ENCODE data around the gene CYP4F22.
"Not testable (repeated sequence)": the region's sequence is repeated elsewhere in the genome, so short reads cannot be mapped to it uniquely, and the experiment has no call there.

The CYP4F22 gene

DNA sequence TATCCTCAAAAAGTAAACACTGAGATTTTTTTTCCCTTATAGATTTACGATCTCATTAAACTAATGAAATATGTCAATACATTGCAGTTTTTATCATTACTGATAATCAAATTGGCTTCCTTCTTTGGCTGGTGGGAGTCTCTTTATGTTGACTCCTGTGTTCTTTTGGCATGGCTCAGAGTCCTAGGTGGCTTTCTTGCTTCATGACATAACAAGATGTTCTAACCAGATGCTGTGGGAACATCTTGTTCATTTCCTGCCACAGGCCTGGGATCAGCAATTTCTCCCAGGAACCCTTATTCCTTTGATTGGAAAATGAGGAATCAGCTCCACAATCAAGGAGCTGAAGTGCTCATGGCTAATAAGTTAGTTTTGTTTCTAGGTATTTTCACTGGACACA, 13.2 kb upstream of the CYP4F22 start:
- no peak for DNase-seq

GRCh38 chr19:15498156-15498858, 10.0 kb upstream of the CYP4F22 start:
- DNase-seq, result no peak

- peak; percentile 22 for DNase-seq
Observed at GRCh38 chr19:15498910-15499309, 9.4 kb upstream of the CYP4F22 start.

- no peak for DNase-seq
Observed at GRCh38 chr19:15501596-15501995, 6.7 kb upstream of the CYP4F22 start.

DNA sequence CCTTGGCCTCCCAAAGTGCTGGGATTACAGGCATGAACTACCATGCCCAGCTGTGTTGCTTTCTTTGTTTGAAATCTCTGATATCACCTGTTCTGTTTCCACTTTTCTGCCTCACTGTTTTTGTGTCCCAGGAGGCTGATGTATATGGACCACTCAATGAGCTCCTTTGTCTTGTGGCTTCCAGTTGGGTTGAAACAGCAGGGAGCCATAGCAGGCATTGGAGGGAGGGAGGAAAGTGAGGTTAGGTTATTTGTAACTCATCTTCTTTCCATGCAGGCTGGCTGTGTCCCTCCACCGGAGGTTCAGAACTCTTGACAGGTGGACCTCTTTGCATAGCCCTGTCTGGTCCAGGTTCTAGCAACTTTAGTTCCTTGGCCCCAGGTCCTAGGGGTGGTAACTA, 6.1 kb upstream of the CYP4F22 start:
- no peak for DNase-seq

GRCh38 chr19:15506074-15506571, 2.2 kb upstream of the CYP4F22 start:
- no peak for DNase-seq

DNA sequence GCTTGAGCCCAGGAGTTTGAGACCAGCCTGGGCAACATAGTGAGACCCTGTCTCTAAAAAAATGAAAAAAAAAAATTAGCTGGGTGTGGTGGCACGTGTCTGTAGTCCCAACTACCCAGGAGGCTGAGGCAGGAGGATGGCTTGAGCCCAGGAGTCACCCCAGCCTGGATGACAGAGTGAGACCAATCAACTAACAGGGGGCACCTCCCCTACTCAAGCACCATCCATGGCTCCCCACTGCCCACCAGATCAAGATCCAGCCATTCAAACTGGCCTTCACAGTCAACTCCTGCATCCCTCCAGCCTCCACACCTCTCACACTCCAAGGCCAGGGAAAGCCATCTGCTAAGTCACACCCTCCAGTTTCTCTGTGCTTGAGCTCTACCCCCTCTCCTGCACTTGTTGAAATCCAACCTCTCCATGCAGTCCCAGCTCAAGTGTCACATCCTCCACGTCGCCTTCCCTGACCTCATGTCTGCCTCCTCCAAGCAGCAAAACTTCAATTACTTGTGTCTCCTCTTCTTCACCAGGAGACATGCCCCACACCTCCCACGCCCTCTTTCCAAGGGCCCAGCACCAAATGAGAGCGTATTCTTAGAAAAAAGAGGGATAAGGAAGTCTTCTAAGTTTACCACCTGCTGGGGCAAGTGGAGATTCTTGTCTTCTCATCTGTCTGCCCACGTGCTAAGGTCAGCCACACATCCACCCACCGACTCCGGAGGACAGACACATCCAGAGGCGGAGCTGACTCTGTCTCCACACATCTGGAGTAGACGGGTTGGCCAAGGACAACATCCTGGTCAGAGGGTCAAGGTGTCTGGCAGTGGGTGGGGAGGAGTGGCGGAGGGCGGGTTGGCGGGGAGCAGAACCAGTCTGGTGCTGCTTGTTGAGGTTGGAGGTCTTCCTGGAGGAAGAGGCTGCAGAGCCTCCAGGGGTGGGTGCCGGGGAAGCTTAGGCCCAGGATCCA, 974 bp upstream of the CYP4F22 start:
- DNase-seq, result no peak

GRCh38 chr19:15511671-15512424, 3.5 kb downstream of the CYP4F22 start:
- no peak for DNase-seq

DNA sequence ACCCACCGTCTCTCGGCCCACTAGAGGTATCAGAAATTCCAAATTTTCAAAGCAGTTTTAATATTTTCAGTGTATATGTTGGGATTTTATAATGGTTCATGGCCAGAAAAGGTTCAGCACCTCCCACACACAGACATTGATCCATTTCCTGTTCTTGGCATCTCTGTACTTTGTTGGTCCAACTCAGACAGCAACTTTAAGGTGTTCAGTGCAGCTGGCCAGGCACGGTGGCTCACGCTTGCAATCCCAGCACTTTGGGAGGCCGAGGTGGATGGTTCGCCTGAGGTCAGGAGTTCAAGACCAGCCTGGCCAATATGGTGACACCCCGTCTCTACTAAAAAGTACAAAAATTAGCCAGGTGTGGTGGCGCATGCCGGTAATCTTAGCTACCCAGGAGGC, 6.9 kb downstream of the CYP4F22 start:
- DNase-seq, result not testable (repeated sequence)

DNA sequence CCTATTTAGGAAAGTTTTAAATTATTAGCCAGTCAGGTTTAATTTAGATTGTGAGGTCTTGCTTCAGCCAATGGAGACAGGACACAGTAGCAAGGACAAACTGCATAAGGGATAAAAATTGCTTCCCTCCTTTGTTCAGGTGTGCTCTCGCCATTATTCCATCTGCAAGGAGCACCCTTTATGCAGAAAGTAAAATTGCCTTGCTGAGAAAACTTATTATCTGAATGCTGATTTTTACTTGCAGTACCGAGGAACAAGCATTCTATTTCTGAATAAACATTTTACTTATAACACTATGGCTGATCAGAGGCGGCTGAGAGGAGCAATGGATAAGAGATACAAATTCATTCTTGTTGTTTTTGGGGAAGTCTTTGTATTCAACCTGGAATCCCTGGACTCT, 8.0 kb downstream of the CYP4F22 start:
- peak; percentile 52 for DNase-seq

GRCh38 chr19:15517778-15518177, 9.5 kb downstream of the CYP4F22 start:
- no peak for DNase-seq

GRCh38 chr19:15519433-15519976, 11.2 kb downstream of the CYP4F22 start:
- no peak for DNase-seq

DNA sequence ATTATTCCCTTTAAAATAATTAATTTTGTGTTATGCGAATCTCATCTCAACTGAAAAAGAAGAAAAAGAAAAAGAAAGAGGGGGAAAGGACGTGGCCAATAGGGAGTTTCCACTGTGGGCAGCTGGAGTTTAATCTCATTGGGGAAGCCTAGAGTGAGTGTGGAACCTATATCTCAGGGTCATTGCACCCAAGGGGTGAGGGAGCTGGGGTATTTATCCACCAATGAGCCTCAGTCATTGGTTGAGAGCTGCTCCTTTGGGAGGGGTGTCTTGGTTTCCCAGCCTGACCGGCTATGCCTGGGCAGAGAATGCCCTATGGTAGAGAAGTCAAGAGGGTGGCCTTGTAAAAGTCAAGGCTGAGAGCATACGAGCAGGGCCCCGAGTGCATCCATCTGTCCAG, 16.5 kb downstream of the CYP4F22 start:
- DNase-seq, result no peak

- no peak for DNase-seq
Observed at GRCh38 chr19:15525291-15525690, 17.0 kb downstream of the CYP4F22 start.

DNA sequence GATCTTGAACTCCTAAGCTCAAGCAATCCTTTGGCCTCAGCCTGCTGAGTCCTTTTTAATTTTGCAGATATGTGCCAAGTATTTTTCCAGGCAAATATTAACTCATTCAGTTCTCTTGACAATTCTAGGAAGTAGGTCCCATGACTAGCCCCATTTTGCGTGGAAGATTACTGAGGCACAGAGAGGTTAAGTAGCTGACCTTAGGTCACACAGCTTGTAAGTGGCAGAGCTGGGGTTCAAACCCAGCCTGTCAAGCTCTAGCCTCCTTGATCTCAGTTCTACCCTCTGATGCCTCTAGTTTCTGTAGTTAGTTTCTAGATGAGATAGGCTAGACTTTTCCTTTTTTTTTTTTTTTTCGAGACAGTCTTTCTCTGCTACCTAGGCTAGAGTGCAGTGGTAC, 18.1 kb downstream of the CYP4F22 start:
- DNase-seq, result no peak

- DNase-seq, result no peak
Observed at GRCh38 chr19:15527705-15528104, 19.4 kb downstream of the CYP4F22 start.

GRCh38 chr19:15529774-15530372, 21.5 kb downstream of the CYP4F22 start:
- no peak for DNase-seq

GRCh38 chr19:15532779-15533521, 24.6 kb downstream of the CYP4F22 start:
- DNase-seq, result peak; percentile 91

GRCh38 chr19:15533522-15533830, 25.2 kb downstream of the CYP4F22 start:
- not testable (repeated sequence) for DNase-seq

DNA sequence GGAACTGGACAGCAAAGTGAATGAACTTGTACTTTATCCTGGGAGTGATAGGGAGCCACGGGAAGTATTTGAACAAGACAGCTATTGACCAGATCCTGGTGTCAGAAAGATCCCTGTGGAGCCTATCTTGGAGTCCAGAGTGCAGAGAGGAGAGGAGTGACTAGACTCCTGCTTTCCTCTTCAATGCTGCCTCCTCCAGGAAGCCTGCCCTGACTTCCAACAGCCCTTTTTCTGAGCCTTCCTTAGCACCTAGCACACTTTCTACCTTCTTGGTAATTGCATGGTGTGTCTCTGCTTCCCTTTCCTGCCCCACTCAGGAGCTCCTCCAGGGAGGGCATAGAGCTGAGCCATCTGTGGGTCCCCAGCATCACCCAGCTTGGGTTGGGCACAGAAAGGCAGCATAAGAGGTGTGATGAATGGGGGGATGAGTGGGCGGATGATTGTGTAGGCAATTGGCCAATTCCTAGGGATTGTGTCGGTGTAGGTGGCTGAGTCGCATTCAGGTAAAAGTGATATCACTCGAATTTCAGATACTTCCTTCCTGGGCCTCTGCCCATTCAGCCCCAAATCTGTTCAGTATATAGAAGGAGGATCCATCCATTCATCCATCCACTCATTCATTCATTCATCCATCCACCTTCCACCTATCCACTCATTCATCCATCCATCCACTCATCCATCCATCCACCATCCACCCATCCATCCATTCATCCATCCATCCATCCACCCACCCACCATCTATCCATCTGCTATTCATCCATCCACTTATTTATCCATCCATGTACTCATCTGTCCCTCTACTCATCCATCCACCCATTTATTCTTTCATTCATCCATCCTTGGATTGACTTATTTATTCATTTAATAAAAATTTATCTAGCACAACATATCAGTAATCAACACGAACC, 26.9 kb downstream of the CYP4F22 start:
- no peak for DNase-seq

DNA sequence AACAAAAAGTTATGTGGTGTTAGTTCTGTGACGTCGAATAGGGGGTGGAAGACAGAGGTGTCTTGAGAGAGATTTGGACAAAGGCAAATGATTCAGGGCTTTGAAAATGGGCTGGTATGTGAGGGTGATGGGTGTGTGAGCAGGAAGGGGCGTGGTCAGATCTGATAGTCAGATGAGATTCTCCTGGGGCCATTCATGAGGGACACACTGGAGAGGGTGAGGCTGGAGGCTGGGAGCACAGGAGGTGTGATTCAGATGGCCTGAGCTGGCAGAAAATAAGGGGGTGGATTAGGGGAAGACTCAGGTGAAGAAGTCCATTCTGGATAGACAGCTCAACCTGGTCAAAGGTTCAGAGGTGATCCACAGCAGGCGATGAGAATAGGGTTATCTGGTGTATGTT, 28.0 kb downstream of the CYP4F22 start:
- no peak for DNase-seq
